CD4-positive, alpha-beta T cell treated with Interleukin-6 at 100 ng/mL for 8 hours (primary cell): Measurements from ENCODE around the gene SLC22A23.
"Not testable (repeated sequence)": the region's sequence is repeated elsewhere in the genome, so short reads cannot be mapped to it uniquely, and the experiment has no call there.

ENCODE experiments used
- DNase-seq: peaks from one replicate; pipeline ENCODE4 v3.0.0-alpha.2; 2020; ENCODE audit warnings: mixed read lengths, low spot score

Gene SLC22A23

GRCh38 chr6:3261921-3262320, 194.9 kb downstream of the SLC22A23 start:
- no peak for DNase-seq

DNA sequence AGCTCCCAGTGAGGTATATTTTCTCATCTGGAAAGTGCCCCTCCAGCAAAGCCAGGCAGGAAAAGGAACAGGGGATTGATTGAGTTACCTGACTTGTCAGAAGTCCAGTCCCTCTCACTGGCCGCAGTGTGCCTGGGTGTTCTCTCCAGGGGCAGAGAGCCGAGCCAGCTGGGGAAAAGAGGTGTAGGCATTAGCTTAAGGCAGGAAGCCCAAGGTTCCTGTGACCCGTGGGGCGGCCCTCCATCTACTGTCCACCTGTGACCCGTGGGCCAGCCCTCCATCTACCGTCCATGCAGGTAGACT, 195.4 kb downstream of the SLC22A23 start:
- DNase-seq, result no peak

DNA sequence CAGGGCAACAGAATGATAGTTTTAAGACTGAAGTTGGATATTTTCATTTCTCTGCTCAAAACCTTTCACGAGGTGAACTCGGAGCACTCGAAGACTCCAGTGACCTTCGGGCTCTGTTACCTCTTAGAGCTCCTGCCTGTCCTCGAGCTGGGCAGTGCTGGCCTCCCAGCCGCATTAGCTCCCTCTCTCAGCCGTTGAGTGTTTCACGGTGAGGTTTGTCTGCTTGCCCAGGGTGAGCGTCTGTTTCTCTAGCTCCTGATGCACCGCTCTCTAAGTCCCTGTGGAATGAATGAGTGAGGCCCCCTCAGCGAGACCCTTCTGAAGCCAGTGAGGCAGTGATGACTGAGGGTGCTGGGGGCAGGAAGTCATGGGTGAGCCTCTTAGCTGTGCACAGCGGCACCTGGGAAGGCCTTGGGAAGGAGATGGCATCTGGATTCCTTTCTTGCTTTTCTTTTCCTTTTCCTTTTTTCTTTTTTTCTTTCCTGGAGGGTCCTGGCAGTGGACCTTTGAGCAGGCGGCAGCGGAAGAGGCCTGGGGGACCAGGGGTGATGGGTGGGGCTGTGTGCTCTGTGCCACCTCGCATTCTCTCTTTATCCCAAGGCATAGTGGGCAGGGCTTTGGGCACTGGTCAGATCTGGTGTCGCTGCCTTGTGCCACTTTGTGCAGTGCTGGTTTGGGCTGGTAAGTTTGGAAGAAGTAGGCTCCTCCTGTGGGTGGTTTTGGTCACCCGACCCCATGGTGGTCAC, 195.9 kb downstream of the SLC22A23 start:
- DNase-seq, result no peak

- no peak for DNase-seq
Observed at GRCh38 chr6:3260296-3260695, 196.6 kb downstream of the SLC22A23 start.

DNA sequence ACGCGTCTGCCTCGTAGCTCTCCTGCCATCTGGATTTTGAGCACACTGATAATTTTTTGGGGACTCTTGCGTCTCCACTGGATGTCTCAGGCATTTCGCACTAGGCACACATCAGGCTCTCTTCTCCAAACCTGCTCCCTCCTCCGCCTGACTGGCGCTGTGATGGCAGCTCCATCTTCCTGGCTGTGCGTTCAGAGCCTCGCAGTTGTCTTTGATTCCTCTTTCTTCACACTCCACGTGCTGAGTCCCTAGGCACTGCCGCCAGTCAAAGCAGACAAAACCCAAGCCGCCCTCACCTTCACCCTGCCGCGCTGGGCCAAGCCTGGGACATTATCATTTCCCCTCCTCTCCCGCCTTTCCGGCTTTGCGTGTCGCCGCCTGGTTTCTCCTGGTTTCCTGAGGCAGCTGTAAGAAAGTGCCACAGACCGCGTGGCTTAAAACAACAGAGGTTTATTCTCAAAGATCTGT, 197.3 kb downstream of the SLC22A23 start:
- peak; percentile 9 for DNase-seq

- peak; percentile 90 for DNase-seq
Observed at GRCh38 chr6:3258720-3259490, 197.9 kb downstream of the SLC22A23 start, which contains the start of gene PSMG4. Gene PSMG4 (plus strand): TSS chr6:3258947. CDS start chr6:3259023, 76 bp downstream.

DNA sequence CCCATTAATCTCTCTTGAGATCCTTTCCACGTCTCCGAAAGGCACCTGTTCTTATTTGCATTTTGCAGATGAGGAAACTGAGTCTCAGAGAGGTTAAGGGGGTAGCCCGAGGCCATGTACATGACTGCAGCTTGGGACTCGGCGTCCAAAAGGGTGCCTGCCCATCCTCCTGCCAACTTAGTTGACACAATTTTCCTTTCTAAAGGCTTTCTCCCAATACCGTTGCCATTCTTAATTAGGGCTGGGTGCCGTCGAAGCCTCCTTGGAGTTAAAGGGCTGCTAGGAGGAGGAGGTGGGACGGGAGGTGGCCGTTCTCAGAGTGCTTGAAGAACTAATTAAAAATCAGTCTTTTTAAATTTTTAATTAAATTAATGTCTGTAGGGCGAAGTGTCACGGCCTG, 198.6 kb downstream of the SLC22A23 start:
- DNase-seq, result no peak

DNA sequence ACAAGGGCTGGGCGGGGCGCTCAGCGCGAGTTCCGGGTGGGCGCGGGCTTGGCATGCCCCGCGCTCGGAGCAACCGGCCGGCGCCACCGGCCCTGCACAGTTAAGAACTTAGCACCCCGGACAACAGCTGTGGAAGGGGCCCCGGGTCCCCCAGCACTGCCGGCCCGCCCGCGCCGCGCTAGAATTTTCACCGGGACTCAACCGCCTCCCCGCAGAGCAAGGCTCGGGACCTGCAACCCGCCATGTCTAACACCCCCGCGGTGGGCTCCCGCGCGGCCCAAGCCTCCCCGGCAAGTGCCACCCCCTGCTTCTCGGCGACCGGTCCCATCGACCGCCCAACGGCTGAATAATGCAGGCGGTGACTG, 203.3 kb downstream of the SLC22A23 start:
- no peak for DNase-seq

GRCh38 chr6:3252861-3253596, 203.8 kb downstream of the SLC22A23 start:
- DNase-seq, result no peak

- no peak for DNase-seq
Observed at GRCh38 chr6:3252369-3252768, 204.5 kb downstream of the SLC22A23 start.

DNA sequence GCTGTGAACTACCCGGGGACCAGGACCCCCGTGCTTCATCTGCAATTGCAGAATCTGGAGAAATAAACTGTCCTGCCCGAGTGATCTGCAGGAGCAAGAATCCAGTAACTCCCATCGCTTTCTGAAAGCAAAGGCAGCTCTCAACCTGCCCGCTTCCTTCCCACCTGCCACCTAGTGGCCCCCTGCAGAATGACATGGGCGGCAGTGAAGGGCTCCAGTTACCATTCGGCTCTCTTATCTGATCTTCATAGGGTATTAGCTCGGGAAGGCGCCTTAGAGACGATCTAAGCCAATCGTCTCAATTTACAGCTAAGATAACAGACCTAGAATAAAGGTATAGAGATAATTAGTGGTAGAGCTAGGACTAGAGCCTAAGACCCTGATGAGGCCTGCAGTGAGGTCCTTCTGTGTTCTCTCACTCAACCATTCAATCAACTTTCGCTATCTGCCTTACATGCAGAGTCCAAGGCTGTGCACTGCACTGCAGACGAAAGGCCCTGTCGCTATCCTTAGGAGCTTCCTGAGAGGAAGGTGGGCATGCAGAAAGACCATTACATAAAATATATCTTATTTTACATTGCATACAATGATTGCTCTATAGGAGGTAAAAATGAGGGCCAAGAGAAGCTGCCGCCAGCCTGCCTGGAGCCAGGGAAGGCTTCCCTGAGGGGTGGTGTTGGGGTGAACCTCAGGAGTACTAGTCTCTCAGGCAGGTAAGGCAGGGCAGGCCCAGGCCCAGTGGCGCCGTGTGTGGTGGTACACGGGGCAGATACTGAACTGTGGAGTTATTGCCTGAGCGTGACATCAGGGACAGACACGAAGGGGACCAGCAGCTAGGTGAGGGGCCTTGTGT, 205.2 kb downstream of the SLC22A23 start:
- peak; percentile 84 for DNase-seq

GRCh38 chr6:3250231-3250675, 206.6 kb downstream of the SLC22A23 start:
- no peak for DNase-seq

- DNase-seq, result no peak
Observed at GRCh38 chr6:3249821-3250220, 207.0 kb downstream of the SLC22A23 start.

DNA sequence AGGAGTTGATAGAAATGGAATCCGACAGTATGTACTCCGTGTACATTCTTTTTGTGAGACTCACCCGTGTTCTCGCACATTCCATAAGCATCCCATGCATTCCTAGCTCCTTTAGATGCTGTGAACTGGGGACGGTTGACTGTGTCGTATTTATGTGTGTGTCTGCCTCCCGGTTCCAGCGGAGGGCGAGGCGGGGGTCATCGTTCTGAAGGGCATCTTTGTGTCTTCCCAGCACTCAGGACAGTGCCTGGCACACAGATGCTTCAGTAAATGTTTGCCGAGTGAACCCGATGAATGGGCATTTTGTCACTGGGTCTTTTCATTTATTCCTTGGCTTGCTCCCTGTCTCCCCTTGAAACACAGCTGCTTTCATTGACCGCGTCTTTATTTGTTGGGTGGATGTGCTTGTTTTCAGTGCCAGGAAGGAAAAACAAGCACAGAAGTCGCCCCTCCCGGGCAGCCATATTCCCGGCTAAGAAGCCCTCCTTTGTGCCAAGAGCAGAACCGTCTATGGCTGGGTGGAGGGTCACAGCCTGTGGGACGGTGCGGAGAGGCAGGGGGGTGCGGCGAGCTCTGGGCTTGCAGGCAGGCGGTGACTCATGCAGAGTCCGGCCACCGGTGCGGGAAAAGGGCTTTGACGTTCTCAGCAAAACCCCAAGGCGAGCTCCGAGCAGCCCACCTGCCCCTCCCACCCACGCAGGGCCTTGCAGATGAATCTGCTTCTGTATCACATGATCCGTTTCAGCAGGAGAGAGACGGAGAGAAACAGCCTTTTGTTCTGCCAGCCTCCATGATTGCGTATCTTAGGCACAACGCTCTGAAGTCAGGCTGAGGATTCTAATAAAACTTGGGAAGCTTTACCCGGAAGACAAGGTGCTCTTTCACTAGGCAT, 209.3 kb downstream of the SLC22A23 start:
- DNase-seq, result no peak

DNA sequence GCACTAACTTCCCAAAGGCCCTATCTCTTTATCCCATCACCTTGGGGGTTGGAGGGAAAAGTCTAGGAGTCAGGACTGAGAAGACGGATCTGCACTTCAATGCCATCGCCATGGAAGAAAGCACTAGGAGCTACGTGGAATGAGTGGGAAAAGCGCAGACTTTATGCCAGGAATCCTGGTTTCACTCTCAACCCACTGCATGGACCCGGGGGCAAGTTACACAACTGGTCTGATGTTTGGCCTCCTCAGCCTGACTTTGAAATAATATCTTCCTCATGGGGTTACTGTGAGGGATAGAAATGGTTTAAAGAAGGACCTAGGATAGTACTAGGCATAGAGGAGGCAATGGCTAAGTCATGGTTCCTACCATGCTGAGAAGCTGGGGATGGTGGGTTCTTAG, 211.6 kb downstream of the SLC22A23 start:
- no peak for DNase-seq

DNA sequence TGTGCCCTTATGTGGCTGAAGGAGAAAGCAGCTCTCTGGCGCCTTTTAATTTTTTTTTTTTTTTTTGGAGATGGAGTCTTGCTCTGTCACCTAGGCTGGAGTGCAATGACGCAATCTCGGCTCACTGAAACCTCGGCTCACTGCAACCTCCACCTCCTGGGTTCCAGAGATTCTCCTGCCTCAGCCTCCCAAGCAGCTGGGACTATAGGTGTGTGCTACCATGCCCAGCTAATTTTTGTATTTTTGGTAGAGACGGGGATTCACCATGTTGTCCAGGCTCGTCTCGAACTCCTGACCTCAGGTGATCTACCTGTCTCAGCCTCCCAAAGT, 212.1 kb downstream of the SLC22A23 start:
- DNase-seq, result not testable (repeated sequence)

DNA sequence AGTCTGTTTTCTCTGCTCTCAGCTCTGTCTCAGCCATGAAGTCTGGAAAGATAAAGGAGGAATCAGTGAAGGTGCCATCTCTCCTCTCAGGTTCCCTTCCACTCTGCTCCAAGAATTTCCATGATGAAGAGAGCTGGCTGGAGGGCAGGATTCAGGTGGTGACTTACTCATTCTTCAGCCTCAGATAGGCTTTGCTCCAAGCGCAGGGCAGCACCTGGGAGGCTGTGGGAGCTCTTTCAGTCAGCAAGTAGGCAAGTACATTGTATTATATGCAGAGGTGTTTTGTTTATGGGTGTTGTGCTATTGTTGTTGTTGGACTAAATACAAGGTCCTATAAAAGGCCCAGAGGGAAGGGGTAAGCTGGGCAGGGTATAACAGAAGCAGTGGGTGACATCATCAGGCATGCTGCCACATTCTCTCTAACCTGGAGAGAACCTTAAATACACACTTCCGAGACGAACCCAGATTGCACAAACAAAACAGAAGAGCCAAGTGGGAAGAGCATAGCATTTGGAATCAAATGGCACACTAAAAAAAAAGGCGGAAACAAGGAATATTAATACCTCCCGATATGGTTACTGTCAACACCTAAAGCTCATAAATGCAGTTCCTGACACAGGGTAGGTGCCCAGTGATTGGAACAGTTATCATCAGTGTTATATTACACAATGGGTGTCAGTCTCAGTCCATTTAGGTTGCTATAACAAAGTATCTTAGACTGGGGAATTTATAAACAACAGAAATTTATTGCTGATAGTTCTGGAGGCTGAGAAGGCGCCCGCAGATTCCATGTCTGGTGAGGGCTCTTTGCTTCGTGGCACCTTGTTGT, 212.6 kb downstream of the SLC22A23 start:
- DNase-seq, result no peak

- no peak for DNase-seq
Observed at GRCh38 chr6:3242768-3243167, 214.1 kb downstream of the SLC22A23 start.

DNA sequence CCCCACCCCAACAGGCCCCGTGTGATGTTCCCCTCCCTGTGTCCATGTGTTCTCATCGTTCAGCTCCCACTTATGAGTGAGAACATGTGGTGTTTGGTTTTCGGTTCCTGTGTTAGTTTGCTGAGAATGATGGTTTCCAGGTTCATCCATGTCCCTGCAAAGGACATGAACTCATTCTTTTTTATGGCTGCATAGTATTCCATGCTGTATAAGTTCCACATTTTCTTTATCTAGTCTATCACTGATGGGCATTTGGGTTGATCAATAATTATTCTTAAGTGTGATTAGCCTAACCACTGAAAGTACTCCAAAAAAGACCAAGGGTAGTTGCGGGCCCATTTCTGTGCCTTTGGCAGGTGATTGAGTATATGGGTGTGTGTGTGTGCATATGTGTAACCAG, 215.1 kb downstream of the SLC22A23 start:
- DNase-seq, result not testable (repeated sequence)

DNA sequence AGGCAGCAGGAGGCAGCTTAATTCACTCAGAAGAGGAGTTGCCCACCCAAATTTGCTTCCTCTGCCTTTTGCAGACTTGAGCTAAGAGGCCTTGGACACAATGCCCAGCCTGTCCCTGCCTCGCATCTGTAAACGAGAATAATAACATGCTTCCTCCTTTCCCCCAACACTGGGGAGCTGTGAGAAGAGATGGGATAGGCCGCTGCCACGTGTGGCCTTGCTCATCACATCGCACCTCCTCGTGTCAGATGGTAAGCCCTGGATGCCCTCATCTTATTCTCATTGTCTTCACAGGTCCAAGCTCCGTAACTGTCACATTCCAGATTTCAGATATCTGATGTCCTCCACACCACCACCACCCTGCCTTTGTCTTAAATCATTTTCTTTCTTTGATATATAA, 216.3 kb downstream of the SLC22A23 start:
- DNase-seq, result no peak
